Panc1 (cell line): ENCODE data around the gene MYO1A. TPM values are rescaled to one million over a fixed set of nuclear protein-coding genes. Genes with fewer than 3 reads are reported as not detected.

Experiments used
- ATAC-seq: fragments of 200-7000 bp; cut with Tn5 transposase; 2 replicates; pipeline ENCODE4 v1.9.1; 2020; ENCODE audit warnings: mild to moderate bottlenecking, moderate library complexity
- BruUV-seq: library from RNA; stranded (reverse); fragments of 400-500 nt; replicated peaks from 2 replicates; lab custom pipeline; 2021; lab: Mats Ljungman, UMichigan
- CTCF ChIA-PET: fragments of 300-600 bp; sonication (Branson Sonifier 250); formaldehyde crosslinking; loops from one replicate; lab custom pipeline; 2022; ENCODE audit warnings: antibody characterized with exemption; lab: Charles Lee
- POLR2A ChIA-PET: fragments of 300-600 bp; sonication (Branson Sonifier 250); formaldehyde crosslinking; loops from one replicate; lab custom pipeline; 2022; ENCODE audit warnings: antibody characterized with exemption; lab: Charles Lee
- DNase-seq: peaks from one replicate; pipeline ENCODE4 v3.0.0-alpha.2; 2010; ENCODE audit warnings: low read depth, low spot score
- H3K27ac ChIP-seq: 2 replicates; pipeline ENCODE4 v1.5.1; 2011; ENCODE audit warnings: mild to moderate bottlenecking, low read length, inconsistent platforms
- H3K27me3 ChIP-seq: fragments of 200-500 bp; sonication (Bioruptor generic); 2 replicates; pipeline ENCODE4 v1.6.0; 2014; ENCODE audit warnings: low read length, inconsistent platforms; ENCODE audit not compliant: control insufficient read depth, insufficient read depth
- H3K36me3 ChIP-seq: fragments of 200-500 bp; sonication (Bioruptor generic); 2 replicates; pipeline ENCODE4 v1.5.1; 2014; ENCODE audit warnings: inconsistent platforms, mild to moderate bottlenecking, low read length, moderate library complexity; ENCODE audit not compliant: control insufficient read depth, insufficient read depth
- H3K4me1 ChIP-seq: 2 replicates; pipeline ENCODE4 v1.5.1; 2011; ENCODE audit warnings: inconsistent platforms, mild to moderate bottlenecking, low read length, moderate library complexity; ENCODE audit not compliant: control insufficient read depth, insufficient read depth
- H3K4me3 ChIP-seq, 2 experiments: 2 replicates each; pipeline ENCODE4 v1.5.1; 2011 to 2012; ENCODE audit warnings: low read depth in 2 of 2, low read length in 2 of 2, mild to moderate bottlenecking in 2 of 2, inconsistent platforms in 1 of 2, moderate library complexity in 1 of 2
- H3K9me3 ChIP-seq: fragments of 200-500 bp; sonication (Bioruptor generic); 2 replicates; pipeline ENCODE4 v1.5.1; 2014; ENCODE audit warnings: low read depth, mild to moderate bottlenecking, inconsistent platforms, low read length, moderate library complexity; ENCODE audit not compliant: control insufficient read depth, insufficient read depth
- POLR2AphosphoS5 ChIP-seq: IDR thresholded peaks from 2 replicates; pipeline ENCODE4 v1.6.1; 2012; ENCODE audit warnings: mild to moderate bottlenecking, low read depth, low read length, moderate library complexity
- SIN3A ChIP-seq: IDR thresholded peaks from 2 replicates; pipeline ENCODE4 v1.6.1; 2012; ENCODE audit warnings: low read depth, mild to moderate bottlenecking, low read length, moderate library complexity, borderline replicate concordance; ENCODE audit not compliant: insufficient read depth
- TCF7L2 ChIP-seq: IDR thresholded peaks from 2 replicates; pipeline ENCODE4 v1.6.1; 2011; ENCODE audit warnings: mild to moderate bottlenecking, low read depth, low read length, inconsistent platforms
- in situ Hi-C: cut with HindIII; loops from 2 replicates; pipeline ENCODE4 v1.10.0; 2016; ENCODE audit warnings: low sequenced_read_pairs, low pct_unique_long_range_greater_than_20kb
- intact Hi-C: fragments of 100-400 bp; cut with micrococcal nuclease; formaldehyde crosslinking; loops from one replicate; pipeline ENCODE4 v1.10.0; 2022; ENCODE audit not compliant: unreplicated experiment
- total RNA-seq: library from RNA; stranded (reverse); gene quantifications from one replicate; pipeline ENCODE4 v1.2.1, GENCODE V29; 2021; ENCODE audit not compliant: unreplicated experiment
- TF ChIP-seq, protein P1 (sequence below): fragments of 450-650 bp; IDR thresholded peaks from 2 replicates; pipeline ENCODE4 v1.5.1; 2017; ENCODE audit warnings: mild to moderate bottlenecking
- TF ChIP-seq, protein P2 (sequence below), 2 experiments: IDR thresholded peaks; 2 replicates each; pipeline ENCODE4 v1.6.1; 2011 to 2012; ENCODE audit warnings: low read depth in 2 of 2, control low read depth in 1 of 2, low read length in 1 of 2, mild to moderate bottlenecking in 1 of 2, moderate library complexity in 1 of 2; ENCODE audit not compliant: insufficient read depth in 1 of 2

MYO1A gene
- total RNA-seq, 1 experiment from 2014 or later = not detected

DNA sequence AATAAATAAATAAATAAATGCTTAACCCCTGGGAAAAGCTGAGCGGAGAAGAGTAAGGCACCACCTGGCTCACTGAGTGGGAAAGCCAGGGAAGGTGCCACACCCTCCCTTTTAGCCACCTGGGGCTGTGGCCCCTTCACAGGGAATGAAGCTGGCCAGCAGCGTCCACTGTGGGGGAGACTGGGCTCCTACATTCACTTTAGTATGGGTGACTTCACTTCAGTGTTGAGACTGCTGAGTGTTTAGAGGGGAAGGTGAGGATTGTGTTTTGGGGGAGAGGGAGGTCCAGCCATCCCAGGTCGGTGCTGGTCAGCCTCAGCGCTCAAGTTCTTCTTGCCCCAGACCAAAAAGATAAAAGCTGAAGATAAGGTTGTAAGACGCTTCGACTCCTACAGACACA is 40.6 kb upstream of the MYO1A start:
- Histone ChIP-seq H3K4me3 (peak overlapping the region; percentile 74 to 76; a peak in 3 of 4 replicates), H3K27me3 (no peaks in the 10 kb centered on the region), H3K4me1 (peaks cover 21% of the 10 kb centered on the region), H3K36me3 (peaks cover 5% of the 10 kb centered on the region; the same call in 1 of the 2 replicates), H3K27ac (peak overlapping the region; percentile 39; the same call in 1 of the 2 replicates), H3K9me3 (no peaks in the 10 kb centered on the region)
- POLR2A ChIA-PET = no interaction called here
- DNase-seq = no peak
- CTCF ChIA-PET = interaction anchor here (2.4 kb wide), 1 partner anchor 21 kb away, joined by 7 read pairs; no protein-coding TSS in a partner anchor
- BruUV-seq = TSS peak; percentile 61
- intact Hi-C loops = no loop called here
- TF ChIP-seq POLR2AphosphoS5 = no peak
- no peak for TF ChIP-seq SIN3A
- TF ChIP-seq, protein P1, sequence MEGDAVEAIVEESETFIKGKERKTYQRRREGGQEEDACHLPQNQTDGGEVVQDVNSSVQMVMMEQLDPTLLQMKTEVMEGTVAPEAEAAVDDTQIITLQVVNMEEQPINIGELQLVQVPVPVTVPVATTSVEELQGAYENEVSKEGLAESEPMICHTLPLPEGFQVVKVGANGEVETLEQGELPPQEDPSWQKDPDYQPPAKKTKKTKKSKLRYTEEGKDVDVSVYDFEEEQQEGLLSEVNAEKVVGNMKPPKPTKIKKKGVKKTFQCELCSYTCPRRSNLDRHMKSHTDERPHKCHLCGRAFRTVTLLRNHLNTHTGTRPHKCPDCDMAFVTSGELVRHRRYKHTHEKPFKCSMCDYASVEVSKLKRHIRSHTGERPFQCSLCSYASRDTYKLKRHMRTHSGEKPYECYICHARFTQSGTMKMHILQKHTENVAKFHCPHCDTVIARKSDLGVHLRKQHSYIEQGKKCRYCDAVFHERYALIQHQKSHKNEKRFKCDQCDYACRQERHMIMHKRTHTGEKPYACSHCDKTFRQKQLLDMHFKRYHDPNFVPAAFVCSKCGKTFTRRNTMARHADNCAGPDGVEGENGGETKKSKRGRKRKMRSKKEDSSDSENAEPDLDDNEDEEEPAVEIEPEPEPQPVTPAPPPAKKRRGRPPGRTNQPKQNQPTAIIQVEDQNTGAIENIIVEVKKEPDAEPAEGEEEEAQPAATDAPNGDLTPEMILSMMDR = no peak
- no peak for TF ChIP-seq TCF7L2
- TF ChIP-seq, protein P2, sequence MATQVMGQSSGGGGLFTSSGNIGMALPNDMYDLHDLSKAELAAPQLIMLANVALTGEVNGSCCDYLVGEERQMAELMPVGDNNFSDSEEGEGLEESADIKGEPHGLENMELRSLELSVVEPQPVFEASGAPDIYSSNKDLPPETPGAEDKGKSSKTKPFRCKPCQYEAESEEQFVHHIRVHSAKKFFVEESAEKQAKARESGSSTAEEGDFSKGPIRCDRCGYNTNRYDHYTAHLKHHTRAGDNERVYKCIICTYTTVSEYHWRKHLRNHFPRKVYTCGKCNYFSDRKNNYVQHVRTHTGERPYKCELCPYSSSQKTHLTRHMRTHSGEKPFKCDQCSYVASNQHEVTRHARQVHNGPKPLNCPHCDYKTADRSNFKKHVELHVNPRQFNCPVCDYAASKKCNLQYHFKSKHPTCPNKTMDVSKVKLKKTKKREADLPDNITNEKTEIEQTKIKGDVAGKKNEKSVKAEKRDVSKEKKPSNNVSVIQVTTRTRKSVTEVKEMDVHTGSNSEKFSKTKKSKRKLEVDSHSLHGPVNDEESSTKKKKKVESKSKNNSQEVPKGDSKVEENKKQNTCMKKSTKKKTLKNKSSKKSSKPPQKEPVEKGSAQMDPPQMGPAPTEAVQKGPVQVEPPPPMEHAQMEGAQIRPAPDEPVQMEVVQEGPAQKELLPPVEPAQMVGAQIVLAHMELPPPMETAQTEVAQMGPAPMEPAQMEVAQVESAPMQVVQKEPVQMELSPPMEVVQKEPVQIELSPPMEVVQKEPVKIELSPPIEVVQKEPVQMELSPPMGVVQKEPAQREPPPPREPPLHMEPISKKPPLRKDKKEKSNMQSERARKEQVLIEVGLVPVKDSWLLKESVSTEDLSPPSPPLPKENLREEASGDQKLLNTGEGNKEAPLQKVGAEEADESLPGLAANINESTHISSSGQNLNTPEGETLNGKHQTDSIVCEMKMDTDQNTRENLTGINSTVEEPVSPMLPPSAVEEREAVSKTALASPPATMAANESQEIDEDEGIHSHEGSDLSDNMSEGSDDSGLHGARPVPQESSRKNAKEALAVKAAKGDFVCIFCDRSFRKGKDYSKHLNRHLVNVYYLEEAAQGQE (IDR thresholded peaks at IDR 0.05; ENCODE audit: insufficient read depth in 1 of 2, low read depth in 2 of 2, low read length in 1 of 2) = no peak
- no peak for ATAC-seq
- in situ Hi-C loops = no loop called here

DNA sequence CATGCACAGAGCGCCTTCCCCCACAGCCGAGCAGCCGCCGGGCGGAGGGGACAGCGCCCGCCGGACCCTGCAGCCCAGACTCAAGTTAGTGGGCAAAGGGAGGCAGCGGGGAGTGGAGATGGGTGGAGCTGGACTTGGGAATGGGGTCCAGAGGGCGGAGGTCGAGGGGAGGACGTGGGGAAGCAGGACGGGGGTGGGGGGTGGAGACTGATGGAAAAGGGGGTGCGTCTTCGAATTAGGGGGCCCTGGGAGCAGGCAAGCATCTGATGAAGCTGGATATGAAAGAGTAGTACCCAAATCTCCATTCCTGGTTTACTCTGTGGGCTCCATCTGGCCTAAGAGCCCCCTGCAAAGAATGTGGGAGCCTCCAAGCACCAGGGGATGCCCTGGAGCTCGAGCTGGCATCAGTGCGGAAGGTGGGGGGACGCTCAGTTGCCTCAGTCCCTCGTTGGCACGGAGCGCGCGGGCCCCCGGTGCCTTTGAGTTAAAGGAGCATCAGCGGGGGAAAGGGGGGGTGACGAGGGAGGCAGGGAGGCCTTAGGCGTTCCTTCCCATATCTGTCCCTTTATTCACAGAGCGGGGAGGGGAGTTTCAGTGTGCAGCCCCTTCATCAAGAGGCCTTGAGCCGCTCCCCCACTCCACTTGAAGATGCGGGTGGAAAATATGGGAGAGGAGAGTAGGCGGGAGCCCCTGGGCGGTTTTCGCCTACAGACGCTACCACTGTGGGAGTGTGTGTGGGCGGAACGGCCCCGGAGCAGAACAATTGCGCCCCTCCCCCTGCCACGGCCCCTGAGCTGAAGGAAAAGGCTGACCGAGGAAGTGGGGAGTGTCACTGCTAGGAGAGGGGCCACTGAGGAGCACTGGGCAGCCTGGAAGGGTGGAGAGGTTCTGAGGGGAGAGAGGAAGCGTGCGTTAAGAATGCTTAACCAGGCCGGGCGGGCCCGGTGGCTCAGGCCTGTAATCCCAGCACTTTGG is 39.6 kb upstream of the MYO1A start:
- intact Hi-C loops (no loop called here), in situ Hi-C loops (no loop called here)
- ChIA-PET CTCF (no interaction called here), POLR2A (interaction anchor here (0.6 kb wide), 1 partner anchor 22 kb away, joined by 7 read pairs; no protein-coding TSS in a partner anchor)
- H3K36me3 ChIP-seq = peaks cover 5% of the 10 kb centered on the region; the same call in 1 of the 2 replicates
- ATAC-seq (no peak), DNase-seq (no peak)
- no peak; the same call in 1 of the 2 replicates for TF ChIP-seq SIN3A
- TF ChIP-seq, protein P1 = no peak
- TF ChIP-seq TCF7L2 = no peak
- no peak for TF ChIP-seq POLR2AphosphoS5
- TF ChIP-seq, protein P2 (IDR thresholded peaks at IDR 0.05; ENCODE audit: insufficient read depth in 1 of 2, low read depth in 2 of 2, low read length in 1 of 2) = no peak
- H3K4me3 ChIP-seq = peak overlapping the region; percentile 74 to 76
- H3K27me3 ChIP-seq = no peaks in the 10 kb centered on the region
- no peaks in the 10 kb centered on the region for H3K9me3 ChIP-seq
- peaks cover 21% of the 10 kb centered on the region for H3K4me1 ChIP-seq
- H3K27ac ChIP-seq = peak overlapping the region; percentile 75
- no TSS peak for BruUV-seq
